Posterior vena cava (tissue), 2 donors: ENCODE measurements around the gene PSMA7. TPM values are rescaled to one million over a fixed set of nuclear protein-coding genes. Genes with fewer than 3 reads are reported as not detected.

Source experiments
- DNase-seq: peaks from one replicate; pipeline ENCODE4 v3.0.0-alpha.2; 2020; ENCODE audit warnings: low spot score
- intact Hi-C, 2 donors: fragments of 100-400 bp; cut with DNase I; formaldehyde crosslinking; loops; one replicate each; pipeline versions ENCODE4 v1.14.1 to v1.14.2; 2022 to 2023
- long read RNA-seq, 2 donors: library from polyadenylated mRNA; unstranded; transcript quantifications; one replicate each; pipeline ENCODE4 v2.0.0, GENCODE V29; 2020 to 2021
- total RNA-seq, 2 donors: library from RNA; stranded (reverse); fragmentation: NEBNext Ultra II Directional; extraction: Animal tissue kit (Norgen Biotek cat#: 25700); gene quantifications; one replicate each; pipeline ENCODE4 v1.2.1, GENCODE V29; 2021
- donor health status: DM: yes; HTN: yes; CAD: no.
- donor health status: DM: yes; HTN: yes; CAD: no.

PSMA7 gene
- total RNA-seq, result 100 to 1,000 TPM; 179 to 194 TPM
- long read RNA-seq, donor 1, transcript PSMA7-206 (4 exons, 548 nt), result major isoform, 107 of 189 reads
- long read RNA-seq, donor 1, transcript PSMA7-203 (7 exons, 996 nt), result minor isoform, 72 of 189 reads
- long read RNA-seq, donor 1, partial matches to known transcripts, result 5 of 189 reads
- long read RNA-seq, donor 1, other reads (novel, unspliced or antisense), result 4 of 189 reads
- long read RNA-seq, donor 2, transcript PSMA7-206 (4 exons, 548 nt), result minor isoform, 20 of 330 reads
- long read RNA-seq, donor 2, transcript PSMA7-203 (7 exons, 996 nt), result major isoform, 273 of 330 reads
- long read RNA-seq, donor 2, partial matches to known transcripts, result 5 of 330 reads
- long read RNA-seq, donor 2, other reads (novel, unspliced or antisense), result 26 of 330 reads

GRCh38 chr20:62143081-62143956 lies at the start of gene PSMA7, which contains the start of gene SS18L1:
Gene PSMA7 (minus strand): TSS chr20:62143394. CDS start chr20:62143303, 91 bp downstream.
Gene SS18L1 (plus strand): TSS chr20:62143769. CDS start chr20:62143821, 52 bp downstream.
- DNase-seq, result peak; percentile 96
- intact Hi-C loops, result loop anchor here (2.0 to 5.0 kb wide), 2 partner anchors 77 to 126 kb away; no protein-coding TSS in a partner anchor

GRCh38 chr20:62192635-62193034 lies 49.4 kb upstream of the PSMA7 start:
- DNase-seq, result peak; percentile 56

GRCh38 chr20:62191781-62192559 lies 48.8 kb upstream of the PSMA7 start:
- intact Hi-C loops, result no loop called here
- DNase-seq, result peak; percentile 57

More at GRCh38 chr20:62192635-62193034, 49.4 kb upstream of the PSMA7 start:
- intact Hi-C loops, result no loop called here

GRCh38 chr20:62190639-62191411 lies 47.6 kb upstream of the PSMA7 start:
- DNase-seq, result peak; percentile 66
- intact Hi-C loops, result no loop called here

GRCh38 chr20:62186887-62187866 lies 44.0 kb upstream of the PSMA7 start:
- DNase-seq, result no peak
- intact Hi-C loops, result no loop called here

GRCh38 chr20:62186096-62186426 lies 42.9 kb upstream of the PSMA7 start:
- no peak for DNase-seq
- intact Hi-C loops, result no loop called here

- intact Hi-C loops, result loop anchor here (5.0 kb wide), 2 partner anchors 204 to 1874 kb away; partner anchors contain the start of gene RPS21 (in 1 of the 2)
- no peak for DNase-seq
Measured at GRCh38 chr20:62183426-62184142, 40.4 kb upstream of the PSMA7 start.

- intact Hi-C loops, result loop anchor here (5.0 kb wide), 2 partner anchors 205 to 1875 kb away; partner anchors contain the start of gene RPS21 (in 1 of the 2)
- peak; percentile 98 for DNase-seq
Measured at GRCh38 chr20:62182469-62183425, 39.6 kb upstream of the PSMA7 start, which contains the start of gene MTG2. Gene MTG2 (plus strand): TSS chr20:62183028. CDS start chr20:62193421, 10,393 bp downstream.

GRCh38 chr20:62181808-62182207 lies 38.6 kb upstream of the PSMA7 start:
- intact Hi-C loops, result loop anchor here (5.0 kb wide), 2 partner anchors 205 to 1875 kb away; partner anchors contain the start of gene RPS21 (in 1 of the 2)
- DNase-seq, result no peak

- intact Hi-C loops, result loop anchor here in 1 of 2 donors (5.0 kb wide), 1 partner anchor 1652 kb away; no protein-coding TSS in a partner anchor
- no peak for DNase-seq
Measured at GRCh38 chr20:62179162-62179504, 35.9 kb upstream of the PSMA7 start.

GRCh38 chr20:62178316-62179161 lies 35.3 kb upstream of the PSMA7 start:
- intact Hi-C loops, result loop anchor here in 1 of 2 donors (5.0 kb wide), 1 partner anchor 1651 kb away; no protein-coding TSS in a partner anchor
- no peak for DNase-seq

GRCh38 chr20:62177307-62177706 lies 34.1 kb upstream of the PSMA7 start:
- DNase-seq, result no peak
- intact Hi-C loops, result loop anchor here in 1 of 2 donors (5.0 kb wide), 1 partner anchor 1650 kb away; no protein-coding TSS in a partner anchor

- intact Hi-C loops, result loop anchor here in 1 of 2 donors (5.0 kb wide), 1 partner anchor 1650 kb away; no protein-coding TSS in a partner anchor
- no peak for DNase-seq
Measured at GRCh38 chr20:62176866-62177265, 33.7 kb upstream of the PSMA7 start.

GRCh38 chr20:62175711-62176110 lies 32.5 kb upstream of the PSMA7 start:
- DNase-seq, result no peak
- intact Hi-C loops, result loop anchor here in 1 of 2 donors (5.0 kb wide), 1 partner anchor 1648 kb away; no protein-coding TSS in a partner anchor
